SK-N-SH (cell line): ENCODE data around the gene C10orf90. TPM values are rescaled to one million over a fixed set of nuclear protein-coding genes. Genes with fewer than 3 reads are reported as not detected.

Source experiments
- CTCF ChIA-PET: fragments of 300-600, 350-600 bp; formaldehyde crosslinking; extraction: SDS; loops from one replicate; lab custom pipeline; 2021; lab: Yijun Ruan, JAX
- POLR2A ChIA-PET: fragments of 350-600 bp; sonication (Branson Sonifier 250); formaldehyde crosslinking; extraction: SDS; loops from one replicate; lab custom pipeline; 2020; ENCODE audit warnings: antibody characterized with exemption, inconsistent platforms; lab: Yijun Ruan, JAX
- DNase-seq: peaks from one replicate; pipeline ENCODE4 v3.0.0; 2012
- H2AFZ ChIP-seq: fragments of 200-600 bp; sonication (generic); 2 replicates; pipeline ENCODE4 v1.8.1; 2016; ENCODE audit warnings: antibody characterized with exemption, mild to moderate bottlenecking, low read depth
- H3F3A ChIP-seq: fragments of 200-600 bp; sonication (generic); replicated peaks from 2 replicates; pipeline ENCODE3; 2016; ENCODE audit warnings: antibody characterized with exemption, mild to moderate bottlenecking; ENCODE audit not compliant: insufficient read depth
- H3K27ac ChIP-seq, 2 experiments: fragments of 200-500 bp in 1 of 2; fragments of 200-600 bp in 1 of 2; sonication (Bioruptor generic) in 1 of 2; sonication (generic), shearing (Covaris generic) in 1 of 2; 2 replicates each; pipeline versions ENCODE4 v1.5.1 to v1.6.1; 2014 to 2016; ENCODE audit warnings: low read depth in 2 of 2, inconsistent platforms in 1 of 2, low read length in 1 of 2, mild to moderate bottlenecking in 1 of 2, mixed read lengths in 1 of 2
- H3K27me3 ChIP-seq: fragments of 200-600 bp; sonication (generic), shearing (Covaris generic); 2 replicates; pipeline ENCODE4 v1.6.1; 2016; ENCODE audit warnings: mixed run types; ENCODE audit not compliant: insufficient read depth
- H3K36me3 ChIP-seq, 2 experiments: fragments of 200-500 bp in 1 of 2; fragments of 200-600 bp in 1 of 2; sonication (Bioruptor generic) in 1 of 2; sonication (generic) in 1 of 2; replicated peaks in 1 of 2; 2 replicates each; pipeline versions ENCODE3 to v1.5.1; 2014 to 2016; ENCODE audit warnings: low read length in 1 of 2, mild to moderate bottlenecking in 1 of 2; ENCODE audit not compliant: insufficient read depth in 2 of 2, control insufficient read depth in 1 of 2
- H3K4me1 ChIP-seq, 2 experiments: fragments of 200-500 bp in 1 of 2; fragments of 200-600 bp in 1 of 2; sonication (Bioruptor generic) in 1 of 2; sonication (generic), shearing (Covaris generic) in 1 of 2; 2 replicates each; pipeline versions ENCODE4 v1.5.1 to v1.6.1; 2014 to 2016; ENCODE audit warnings: low read depth in 1 of 2, low read length in 1 of 2, mixed run types in 1 of 2; ENCODE audit not compliant: insufficient read depth in 2 of 2, control insufficient read depth in 1 of 2
- H3K4me2 ChIP-seq: fragments of 200-600 bp; sonication (generic), shearing (Covaris generic); 2 replicates; pipeline ENCODE4 v1.6.1; 2017; ENCODE audit warnings: mixed run types
- H3K4me3 ChIP-seq, 2 experiments: fragments of 200-500 bp in 1 of 2; fragments of 200-600 bp in 1 of 2; sonication (Bioruptor generic) in 1 of 2; sonication (generic), shearing (Covaris generic) in 1 of 2; 2 replicates each; pipeline versions ENCODE4 v1.5.1 to v1.8.1; 2014 to 2016; ENCODE audit warnings: low read depth in 2 of 2, inconsistent platforms in 1 of 2, low read length in 1 of 2, mild to moderate bottlenecking in 1 of 2, mixed read lengths in 1 of 2, moderate library complexity in 1 of 2
- H3K79me2 ChIP-seq: fragments of 200-600 bp; sonication (generic); 2 replicates; pipeline ENCODE4 v1.8.1; 2017; ENCODE audit warnings: mild to moderate bottlenecking; ENCODE audit not compliant: insufficient read depth
- H3K9ac ChIP-seq: fragments of 200-600 bp; sonication (generic); 2 replicates; pipeline ENCODE4 v1.6.1; 2017; ENCODE audit warnings: mixed run types
- H3K9me2 ChIP-seq: fragments of 200-600 bp; sonication (generic); 2 replicates; pipeline ENCODE4 v1.6.1; 2017; ENCODE audit warnings: mixed run types
- H3K9me3 ChIP-seq: fragments of 200-600 bp; sonication (generic); 2 replicates; pipeline ENCODE4 v1.6.1; 2017; ENCODE audit warnings: mixed run types, mild to moderate bottlenecking, moderate library complexity
- H4K20me1 ChIP-seq: fragments of 200-600 bp; sonication (generic); 2 replicates; pipeline ENCODE4 v1.6.1; 2017; ENCODE audit warnings: mild to moderate bottlenecking, mixed run types; ENCODE audit not compliant: insufficient read depth
- GATA2 ChIP-seq: sonication (generic); formaldehyde crosslinking; IDR thresholded peaks from 2 replicates; pipeline ENCODE4 v1.5.0; 2020; ENCODE audit warnings: mild to moderate bottlenecking, missing genetic modification reagents
- JUND ChIP-seq: IDR thresholded peaks from 2 replicates; pipeline ENCODE4 v1.4.0; 2012
- MAX ChIP-seq: IDR thresholded peaks from 2 replicates; pipeline ENCODE4 v1.4.0; 2012; ENCODE audit warnings: low read depth
- PBX3 ChIP-seq: IDR thresholded peaks from 2 replicates; pipeline ENCODE4; 2012
- RAD21 ChIP-seq: IDR thresholded peaks from 2 replicates; pipeline ENCODE4 v1.6.1; 2012; ENCODE audit warnings: mild to moderate bottlenecking, low read length
- RXRA ChIP-seq: IDR thresholded peaks from 2 replicates; pipeline ENCODE4 v1.4.0; 2012; ENCODE audit warnings: low read depth, mild to moderate bottlenecking, borderline replicate concordance
- SMC3 ChIP-seq: IDR thresholded peaks from 2 replicates; pipeline ENCODE4 v1.6.1; 2012; ENCODE audit warnings: low read depth, low read length, improper control_type of control experiment
- TAF1 ChIP-seq: IDR thresholded peaks from 2 replicates; pipeline ENCODE4 v1.6.1; 2012; ENCODE audit warnings: low read depth, mild to moderate bottlenecking, low read length, moderate library complexity, borderline replicate concordance
- TEAD4 ChIP-seq: IDR thresholded peaks from 2 replicates; pipeline ENCODE4 v1.4.0; 2012; ENCODE audit warnings: mild to moderate bottlenecking, borderline replicate concordance; ENCODE audit not compliant: insufficient read depth
- USF2 ChIP-seq: fragments of 150-350 bp; IDR thresholded peaks from 2 replicates; pipeline ENCODE4 v1.6.1; 2017; ENCODE audit warnings: antibody characterized with exemption, low read length, low read depth, borderline replicate concordance
- YY1 ChIP-seq: IDR thresholded peaks from 2 replicates; pipeline ENCODE4 v1.4.0; 2012; ENCODE audit warnings: low read depth, mild to moderate bottlenecking
- ZBTB33 ChIP-seq: IDR thresholded peaks from 2 replicates; pipeline ENCODE4 v1.4.0; 2012; ENCODE audit warnings: low read depth, borderline replicate concordance
- WGBS: methylation state at CpG from one replicate; pipeline ENCODE4 v1.1.6; 2017; ENCODE audit warnings: low lambda C conversion rate; 5-methylcytosine and 5-hydroxymethylcytosine counted together
- polyA plus RNA-seq, 3 experiments: library from polyadenylated mRNA; depleted of rRNA; stranded (reverse); fragments of >200 nt; gene quantifications; 2 replicates each; pipeline ENCODE4 v1.2.3, GENCODE V29; 2012

Gene C10orf90
- polyA plus RNA-seq, 1 of the 3 experiments (the other 2 are of a cell fraction) = 0.21 TPM

GRCh38 chr10:126661356-126661755 lies 9.1 kb downstream of the C10orf90 start:
- no peaks in the 10 kb centered on the region for H3K27me3 ChIP-seq
- H3K9me2 ChIP-seq = no peaks in the 10 kb centered on the region
- no peak overlapping the region for H2AFZ ChIP-seq
- DNase-seq = no peak
- H3K4me3 ChIP-seq = no peak overlapping the region
- 0% methylated on average over 1 of the region's 1 CpG for WGBS
- no peaks in the 10 kb centered on the region for H3K79me2 ChIP-seq
- POLR2A ChIA-PET = no interaction called here
- no peaks in the 10 kb centered on the region for H4K20me1 ChIP-seq
- no peaks in the 10 kb centered on the region for H3K9me3 ChIP-seq
- H3K36me3 ChIP-seq = no peaks in the 10 kb centered on the region
- CTCF ChIA-PET = no interaction called here
- no peaks in the 10 kb centered on the region for H3F3A ChIP-seq
- no peak overlapping the region for H3K9ac ChIP-seq
- no peak for TF ChIP-seq GATA2 (CRISPR knock-in tag)
- TF ChIP-seq TAF1 = no peak
- TF ChIP-seq MAX = no peak
- no peak for TF ChIP-seq ZBTB33
- TF ChIP-seq TEAD4 = no peak
- TF ChIP-seq SMC3 = no peak
- TF ChIP-seq RAD21 = no peak
- TF ChIP-seq RXRA = no peak
- no peak for TF ChIP-seq YY1
- no peak for TF ChIP-seq USF2
- no peak overlapping the region for H3K4me2 ChIP-seq
- no peak overlapping the region for H3K27ac ChIP-seq
- no peaks in the 10 kb centered on the region for H3K4me1 ChIP-seq

- POLR2A ChIA-PET = no interaction called here
Observed at GRCh38 chr10:126659750-126660149, 10.7 kb downstream of the C10orf90 start.

More at GRCh38 chr10:126659750-126660149, 10.7 kb downstream of the C10orf90 start:
- TF ChIP-seq PBX3 (no peak), JUND (no peak)
- TF ChIP-seq, all 33 proteins: peak for 0
- no peaks in the 10 kb centered on the region for H3F3A ChIP-seq
- no peaks in the 10 kb centered on the region for H3K4me1 ChIP-seq
- H3K4me2 ChIP-seq = no peak overlapping the region
- 32% methylated on average over 4 of the region's 4 CpGs for WGBS
- no peaks in the 10 kb centered on the region for H3K79me2 ChIP-seq
- no peaks in the 10 kb centered on the region for H3K9me3 ChIP-seq
- H3K36me3 ChIP-seq = no peaks in the 10 kb centered on the region
- no peaks in the 10 kb centered on the region for H3K9me2 ChIP-seq
- no peaks in the 10 kb centered on the region for H4K20me1 ChIP-seq
- H3K4me3 ChIP-seq = no peak overlapping the region
- no peak overlapping the region for H2AFZ ChIP-seq
- H3K27ac ChIP-seq = no peak overlapping the region
- no peak for DNase-seq
- CTCF ChIA-PET = interaction anchor here (1.3 to 1.4 kb wide), 2 partner anchors 15 to 726 kb away, joined by 3 read pairs; no protein-coding TSS in a partner anchor
- no peaks in the 10 kb centered on the region for H3K27me3 ChIP-seq
- H3K9ac ChIP-seq = no peak overlapping the region
